ENCODE data around the gene TSPAN11.

DNA sequence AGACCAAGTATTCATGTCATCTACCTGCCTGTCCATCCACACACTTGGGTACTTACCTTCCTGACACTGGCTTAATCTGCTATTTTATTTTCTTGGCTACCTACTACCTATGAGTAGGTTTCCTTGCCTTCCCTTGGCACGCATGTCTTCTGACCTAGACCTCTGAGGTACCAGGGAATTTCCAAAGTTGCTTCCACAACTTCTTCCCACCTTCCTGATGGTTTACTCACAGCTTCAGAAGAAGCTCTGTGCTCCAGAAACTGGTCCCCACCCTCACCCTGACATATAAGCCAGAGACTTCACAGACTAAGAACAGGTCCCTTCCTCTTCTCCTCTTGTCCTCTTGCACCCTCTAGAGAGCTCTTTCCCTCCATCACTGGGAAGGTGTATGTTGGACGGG lies 111.4 kb downstream of the TSPAN11 start:
- TF ChIP-seq, protein P1, sequence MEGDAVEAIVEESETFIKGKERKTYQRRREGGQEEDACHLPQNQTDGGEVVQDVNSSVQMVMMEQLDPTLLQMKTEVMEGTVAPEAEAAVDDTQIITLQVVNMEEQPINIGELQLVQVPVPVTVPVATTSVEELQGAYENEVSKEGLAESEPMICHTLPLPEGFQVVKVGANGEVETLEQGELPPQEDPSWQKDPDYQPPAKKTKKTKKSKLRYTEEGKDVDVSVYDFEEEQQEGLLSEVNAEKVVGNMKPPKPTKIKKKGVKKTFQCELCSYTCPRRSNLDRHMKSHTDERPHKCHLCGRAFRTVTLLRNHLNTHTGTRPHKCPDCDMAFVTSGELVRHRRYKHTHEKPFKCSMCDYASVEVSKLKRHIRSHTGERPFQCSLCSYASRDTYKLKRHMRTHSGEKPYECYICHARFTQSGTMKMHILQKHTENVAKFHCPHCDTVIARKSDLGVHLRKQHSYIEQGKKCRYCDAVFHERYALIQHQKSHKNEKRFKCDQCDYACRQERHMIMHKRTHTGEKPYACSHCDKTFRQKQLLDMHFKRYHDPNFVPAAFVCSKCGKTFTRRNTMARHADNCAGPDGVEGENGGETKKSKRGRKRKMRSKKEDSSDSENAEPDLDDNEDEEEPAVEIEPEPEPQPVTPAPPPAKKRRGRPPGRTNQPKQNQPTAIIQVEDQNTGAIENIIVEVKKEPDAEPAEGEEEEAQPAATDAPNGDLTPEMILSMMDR (IDR thresholded peaks at IDR 0.05 in 8 of 11, conservative IDR thresholded peaks at IDR 0.05 in 3 of 11), result no peak
- TF ChIP-seq POLR2AphosphoS5 (IDR thresholded peaks at IDR 0.05) (no peak), POLR2A (IDR thresholded peaks at IDR 0.05) (no peak)

Measured in spleen (tissue), 7 donors.